A673 (cell line): Measurements from ENCODE around the gene STAU1.

Source experiments
- EZH2 ChIP-seq: fragments of 200-600 bp; sonication (generic); IDR thresholded peaks from 2 replicates; pipeline ENCODE4 v1.6.1; 2017; ENCODE audit warnings: borderline replicate concordance, low read depth, mild to moderate bottlenecking, mixed read lengths, antibody characterized with exemption, low read length; ENCODE audit not compliant: poor library complexity, severe bottlenecking
- TF ChIP-seq, protein P1 (sequence below): fragments of 300-800, 200-600 bp; sonication (generic); conservative IDR thresholded peaks from 2 replicates; pipeline ENCODE4 v1.5.1; 2017; ENCODE audit warnings: low read depth, mild to moderate bottlenecking, antibody characterized with exemption, low read length, moderate library complexity, mixed read lengths

DNA sequence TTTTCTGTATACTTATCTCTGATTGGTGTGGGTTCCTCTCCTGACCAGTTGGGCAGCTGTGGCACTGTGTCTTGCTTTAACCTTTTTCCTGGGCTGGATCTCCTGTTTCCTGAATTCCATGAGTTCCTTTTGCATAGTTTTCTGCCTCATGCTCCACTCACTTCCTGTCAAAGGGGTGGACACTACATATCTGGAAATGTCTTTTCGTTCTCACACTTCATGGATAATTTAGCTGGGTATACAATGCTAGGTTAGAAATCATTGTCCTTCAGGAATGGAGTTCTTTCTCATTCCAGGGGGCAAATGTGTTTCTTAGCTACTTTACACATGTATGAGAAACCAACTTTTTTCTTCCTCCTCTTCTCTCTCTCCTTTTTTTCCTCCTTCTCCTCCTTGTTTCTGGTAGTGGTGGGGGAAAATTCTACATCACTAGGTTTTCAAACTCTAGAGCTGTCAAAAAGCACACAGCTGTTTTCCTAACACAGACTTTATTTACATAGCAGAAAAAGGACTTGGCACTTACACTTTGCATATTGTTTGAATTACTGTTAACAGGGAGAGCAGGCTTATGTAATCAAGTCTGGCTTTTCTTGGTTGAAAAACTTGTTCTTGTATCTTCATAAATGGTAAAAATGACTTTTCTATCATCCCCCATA is 22.1 kb upstream of the STAU1 start:
- TF ChIP-seq, protein P1, sequence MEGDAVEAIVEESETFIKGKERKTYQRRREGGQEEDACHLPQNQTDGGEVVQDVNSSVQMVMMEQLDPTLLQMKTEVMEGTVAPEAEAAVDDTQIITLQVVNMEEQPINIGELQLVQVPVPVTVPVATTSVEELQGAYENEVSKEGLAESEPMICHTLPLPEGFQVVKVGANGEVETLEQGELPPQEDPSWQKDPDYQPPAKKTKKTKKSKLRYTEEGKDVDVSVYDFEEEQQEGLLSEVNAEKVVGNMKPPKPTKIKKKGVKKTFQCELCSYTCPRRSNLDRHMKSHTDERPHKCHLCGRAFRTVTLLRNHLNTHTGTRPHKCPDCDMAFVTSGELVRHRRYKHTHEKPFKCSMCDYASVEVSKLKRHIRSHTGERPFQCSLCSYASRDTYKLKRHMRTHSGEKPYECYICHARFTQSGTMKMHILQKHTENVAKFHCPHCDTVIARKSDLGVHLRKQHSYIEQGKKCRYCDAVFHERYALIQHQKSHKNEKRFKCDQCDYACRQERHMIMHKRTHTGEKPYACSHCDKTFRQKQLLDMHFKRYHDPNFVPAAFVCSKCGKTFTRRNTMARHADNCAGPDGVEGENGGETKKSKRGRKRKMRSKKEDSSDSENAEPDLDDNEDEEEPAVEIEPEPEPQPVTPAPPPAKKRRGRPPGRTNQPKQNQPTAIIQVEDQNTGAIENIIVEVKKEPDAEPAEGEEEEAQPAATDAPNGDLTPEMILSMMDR, result no peak
- TF ChIP-seq EZH2, result no peak
